Endothelial cell (in vitro differentiated cells): ENCODE data around the gene FTO. TPM values are rescaled to one million over a fixed set of nuclear protein-coding genes. Genes with fewer than 3 reads are reported as not detected.

ENCODE experiments used
- DNase-seq: peaks from one replicate; pipeline ENCODE4 v3.0.0; 2021; ENCODE audit warnings: low spot score
- H3K27ac Mint-ChIP-seq: one replicate; pipeline ENCODE4 v1.8.0; 2021; ENCODE audit warnings: mixed read lengths, inconsistent platforms; ENCODE audit not compliant: unreplicated experiment
- H3K27me3 Mint-ChIP-seq: one replicate; pipeline ENCODE4 v1.8.0; 2021; ENCODE audit warnings: mild to moderate bottlenecking, moderate library complexity, mixed read lengths, inconsistent platforms; ENCODE audit not compliant: unreplicated experiment
- H3K36me3 Mint-ChIP-seq: one replicate; pipeline ENCODE4 v1.8.0; 2021; ENCODE audit warnings: mild to moderate bottlenecking, low read depth, mixed read lengths, inconsistent platforms; ENCODE audit not compliant: unreplicated experiment
- H3K4me1 Mint-ChIP-seq: one replicate; pipeline ENCODE4 v1.8.0; 2021; ENCODE audit warnings: mild to moderate bottlenecking, mixed read lengths, inconsistent platforms; ENCODE audit not compliant: unreplicated experiment
- H3K4me3 Mint-ChIP-seq: one replicate; pipeline ENCODE4 v1.8.0; 2021; ENCODE audit warnings: mild to moderate bottlenecking, mixed read lengths, inconsistent platforms; ENCODE audit not compliant: unreplicated experiment
- H3K9me3 Mint-ChIP-seq: one replicate; pipeline ENCODE4 v1.8.0; 2021; ENCODE audit warnings: mixed read lengths, inconsistent platforms; ENCODE audit not compliant: unreplicated experiment
- total RNA-seq: library from RNA; stranded (reverse); fragmentation: NEBNext Ultra II Directional; extraction: Animal tissue kit (Norgen Biotek cat#: 25700); gene quantifications from one replicate; pipeline ENCODE4 v1.2.1, GENCODE V29; 2021; ENCODE audit not compliant: unreplicated experiment
- TF ChIP-seq, protein P1 (sequence below): fragments of 200-600 bp; sonication (generic); IDR thresholded peaks from one replicate; pipeline ENCODE4 v1.5.0; 2021; ENCODE audit warnings: antibody characterized with exemption; ENCODE audit not compliant: unreplicated experiment

The FTO gene
- total RNA-seq, 1 donor from 2014 or later: 83.8 TPM

GRCh38 chr16:54159490-54160080 is 455.6 kb downstream of the FTO start:
- TF ChIP-seq, protein P1, sequence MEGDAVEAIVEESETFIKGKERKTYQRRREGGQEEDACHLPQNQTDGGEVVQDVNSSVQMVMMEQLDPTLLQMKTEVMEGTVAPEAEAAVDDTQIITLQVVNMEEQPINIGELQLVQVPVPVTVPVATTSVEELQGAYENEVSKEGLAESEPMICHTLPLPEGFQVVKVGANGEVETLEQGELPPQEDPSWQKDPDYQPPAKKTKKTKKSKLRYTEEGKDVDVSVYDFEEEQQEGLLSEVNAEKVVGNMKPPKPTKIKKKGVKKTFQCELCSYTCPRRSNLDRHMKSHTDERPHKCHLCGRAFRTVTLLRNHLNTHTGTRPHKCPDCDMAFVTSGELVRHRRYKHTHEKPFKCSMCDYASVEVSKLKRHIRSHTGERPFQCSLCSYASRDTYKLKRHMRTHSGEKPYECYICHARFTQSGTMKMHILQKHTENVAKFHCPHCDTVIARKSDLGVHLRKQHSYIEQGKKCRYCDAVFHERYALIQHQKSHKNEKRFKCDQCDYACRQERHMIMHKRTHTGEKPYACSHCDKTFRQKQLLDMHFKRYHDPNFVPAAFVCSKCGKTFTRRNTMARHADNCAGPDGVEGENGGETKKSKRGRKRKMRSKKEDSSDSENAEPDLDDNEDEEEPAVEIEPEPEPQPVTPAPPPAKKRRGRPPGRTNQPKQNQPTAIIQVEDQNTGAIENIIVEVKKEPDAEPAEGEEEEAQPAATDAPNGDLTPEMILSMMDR: no peak
- no peak overlapping the region for H3K4me3 Mint-ChIP-seq

DNA sequence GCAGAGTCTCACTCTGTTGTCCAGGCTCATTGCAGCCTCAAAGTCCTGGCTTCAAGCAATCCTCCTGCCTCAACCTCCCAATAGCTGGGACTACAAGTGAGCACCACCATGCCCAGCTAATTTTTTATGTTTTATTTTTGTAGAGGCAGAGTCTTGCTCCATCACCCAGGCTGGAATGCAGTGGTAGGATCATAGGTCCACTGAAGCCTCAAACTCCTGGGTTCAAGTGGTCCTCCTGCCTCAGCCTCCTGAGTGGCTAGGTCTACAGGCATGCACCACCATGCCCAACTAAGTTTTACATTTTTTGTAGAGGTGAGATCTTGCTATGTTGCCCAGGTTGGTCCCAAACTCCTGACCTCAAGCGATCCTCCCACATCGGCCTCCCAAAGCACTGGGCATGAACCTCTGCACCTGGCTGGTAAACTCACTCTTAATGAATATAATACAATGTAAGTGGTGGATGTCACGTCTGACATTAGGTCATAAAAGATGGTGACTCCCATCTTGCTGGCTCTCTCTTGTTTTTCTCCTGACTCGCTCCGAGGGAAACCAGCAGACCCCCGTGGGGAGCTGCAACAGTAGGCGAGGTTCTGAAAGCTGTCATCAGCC is 456.4 kb downstream of the FTO start:
- DNase-seq: no peak

More at GRCh38 chr16:54159490-54160080, 455.6 kb downstream of the FTO start:
- Mint-ChIP-seq H3K36me3 (no peaks in the 10 kb centered on the region), H3K27me3 (peaks cover 5% of the 10 kb centered on the region), H3K4me1 (peaks cover 3% of the 10 kb centered on the region), H3K9me3 (no peaks in the 10 kb centered on the region), H3K27ac (no peak overlapping the region)
- DNase-seq: no peak

DNA sequence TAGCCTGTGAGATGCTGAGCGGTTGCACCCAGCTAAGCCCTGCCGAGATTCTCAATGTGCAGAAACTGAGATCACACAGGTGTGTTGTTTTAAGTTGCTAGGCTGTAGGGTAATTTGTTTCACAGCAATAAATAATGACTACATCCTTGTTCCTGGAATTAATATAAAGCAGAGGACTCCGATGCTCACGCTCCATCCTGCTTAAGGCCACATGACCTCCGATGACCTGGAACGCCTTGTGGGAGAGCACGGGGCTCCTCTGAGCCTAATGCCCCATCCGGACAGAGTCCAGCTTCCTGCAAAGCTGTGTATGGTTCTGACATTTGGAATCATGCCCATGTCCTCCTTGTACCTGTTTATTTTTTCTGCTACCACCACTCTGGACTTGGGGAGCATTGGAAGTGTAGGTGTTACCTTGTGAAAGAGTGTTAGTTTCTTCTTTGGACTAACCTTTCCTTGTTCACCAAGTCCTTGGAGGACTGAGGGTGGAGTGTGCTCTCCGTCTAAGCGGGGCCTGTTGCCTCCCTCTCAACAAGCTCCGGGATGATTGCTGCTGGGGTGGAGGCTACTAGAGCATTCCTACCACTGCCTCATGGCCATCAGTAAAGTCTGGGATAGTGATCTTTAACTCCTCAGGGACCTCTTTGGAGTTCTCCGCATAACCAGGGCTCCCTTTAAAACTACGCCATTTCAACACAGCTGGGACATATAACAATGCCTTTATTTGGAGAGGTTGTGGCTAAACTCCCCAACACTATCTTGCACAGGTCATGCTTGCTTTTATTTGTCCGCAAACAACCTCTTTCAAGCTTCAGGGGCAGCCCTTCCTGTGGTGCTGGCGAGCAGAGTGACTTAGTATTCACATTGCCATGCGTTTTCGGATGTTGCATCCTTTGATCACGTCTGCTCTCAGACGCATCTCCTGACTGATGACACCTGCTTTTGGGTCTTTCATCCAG is 457.3 kb downstream of the FTO start:
- TF ChIP-seq, protein P1: no peak
- H3K4me1 Mint-ChIP-seq: no peaks in the 10 kb centered on the region
- DNase-seq: no peak
- no peak overlapping the region for H3K27ac Mint-ChIP-seq
- no peaks in the 10 kb centered on the region for H3K36me3 Mint-ChIP-seq
- H3K9me3 Mint-ChIP-seq: no peaks in the 10 kb centered on the region
- H3K27me3 Mint-ChIP-seq: peaks cover 1% of the 10 kb centered on the region
- H3K4me3 Mint-ChIP-seq: no peak overlapping the region

More for the DNA sequence above, 456.4 kb downstream of the FTO start:
- no peaks in the 10 kb centered on the region for H3K4me1 Mint-ChIP-seq
- no peak overlapping the region for H3K27ac Mint-ChIP-seq
- TF ChIP-seq, protein P1: no peak
- no peaks in the 10 kb centered on the region for H3K36me3 Mint-ChIP-seq
- no peaks in the 10 kb centered on the region for H3K9me3 Mint-ChIP-seq
- peaks cover 4% of the 10 kb centered on the region for H3K27me3 Mint-ChIP-seq
- no peak overlapping the region for H3K4me3 Mint-ChIP-seq

DNA sequence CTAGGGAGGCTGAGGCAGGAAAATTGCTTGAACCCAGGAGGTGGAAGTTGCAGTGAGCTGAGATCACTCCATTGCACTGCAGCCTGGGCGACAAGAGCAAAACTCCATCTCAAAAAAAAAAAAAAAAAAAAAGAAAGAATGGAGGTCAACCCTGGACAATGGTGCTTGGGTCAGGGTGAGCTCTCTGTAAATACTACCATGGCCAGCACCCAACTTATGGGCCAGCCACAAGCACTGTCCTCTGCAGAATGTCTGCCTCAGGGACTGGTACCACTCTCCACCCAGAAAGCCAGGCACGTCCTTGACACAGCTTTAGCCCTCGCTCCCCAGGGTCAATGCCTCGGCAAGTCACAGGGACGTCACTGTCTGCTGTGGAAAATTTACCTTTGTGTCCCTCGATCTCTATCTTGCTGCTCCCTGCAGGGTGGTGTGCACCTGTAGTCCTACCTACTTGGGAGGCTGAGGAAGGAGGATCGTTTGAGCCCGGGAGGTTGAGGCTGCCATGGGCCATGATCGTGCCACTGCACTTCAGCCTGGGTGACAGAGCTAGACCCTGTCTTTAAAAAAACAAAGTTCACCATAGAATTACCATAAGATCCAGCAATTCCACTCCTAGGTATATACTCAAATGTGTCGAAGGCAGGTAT is 459.4 kb downstream of the FTO start:
- Mint-ChIP-seq H3K4me3 (no peak overlapping the region), H3K27ac (no peak overlapping the region), H3K36me3 (no peaks in the 10 kb centered on the region), H3K27me3 (peaks cover 1% of the 10 kb centered on the region), H3K4me1 (no peaks in the 10 kb centered on the region), H3K9me3 (no peaks in the 10 kb centered on the region)
- TF ChIP-seq, protein P1: no peak
- no peak for DNase-seq
